ENCODE data around the gene TDO2. TPM values are rescaled to one million over a fixed set of nuclear protein-coding genes. Genes with fewer than 3 reads are reported as not detected.

Gene TDO2
- total and polyA plus RNA-seq, 2 donors from 2014 or later: 0.41 to 1.3 TPM

DNA sequence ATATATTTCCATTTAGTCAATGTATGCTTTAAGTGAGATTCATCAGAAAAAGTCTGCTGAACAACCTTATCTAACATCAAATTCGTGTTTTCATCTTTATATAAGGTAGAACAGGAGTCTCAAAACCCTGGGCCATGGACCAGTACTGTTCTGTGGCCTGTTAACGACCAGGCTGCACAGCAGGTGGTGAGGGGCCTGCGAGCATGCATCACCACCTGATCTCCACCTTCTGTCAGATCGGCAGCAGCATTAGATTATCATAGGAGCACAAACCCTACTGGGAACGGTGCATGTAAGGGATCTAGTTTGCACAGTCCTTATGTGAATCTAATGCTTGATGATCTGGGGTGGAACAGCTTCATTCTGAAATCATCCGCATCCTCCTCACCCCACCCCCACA lies 47.0 kb downstream of the TDO2 start:
- H3K27ac ChIP-seq (ENCODE audit: low read depth in 2 of 2, low read length in 2 of 2): no peak overlapping the region
- no peak for DNase-seq
- H3K36me3 ChIP-seq (ENCODE audit: control insufficient read depth in 2 of 3, insufficient read depth in 3 of 3, low read length in 3 of 3): no peaks in the 10 kb centered on the region
- H3K9me3 ChIP-seq (ENCODE audit: control insufficient read depth in 2 of 3, insufficient read depth in 1 of 3, low read length in 3 of 3): no peaks in the 10 kb centered on the region
- H3K27me3 ChIP-seq (ENCODE audit: control insufficient read depth, insufficient read depth, low read length): no peaks in the 10 kb centered on the region
- TF ChIP-seq, protein P1, sequence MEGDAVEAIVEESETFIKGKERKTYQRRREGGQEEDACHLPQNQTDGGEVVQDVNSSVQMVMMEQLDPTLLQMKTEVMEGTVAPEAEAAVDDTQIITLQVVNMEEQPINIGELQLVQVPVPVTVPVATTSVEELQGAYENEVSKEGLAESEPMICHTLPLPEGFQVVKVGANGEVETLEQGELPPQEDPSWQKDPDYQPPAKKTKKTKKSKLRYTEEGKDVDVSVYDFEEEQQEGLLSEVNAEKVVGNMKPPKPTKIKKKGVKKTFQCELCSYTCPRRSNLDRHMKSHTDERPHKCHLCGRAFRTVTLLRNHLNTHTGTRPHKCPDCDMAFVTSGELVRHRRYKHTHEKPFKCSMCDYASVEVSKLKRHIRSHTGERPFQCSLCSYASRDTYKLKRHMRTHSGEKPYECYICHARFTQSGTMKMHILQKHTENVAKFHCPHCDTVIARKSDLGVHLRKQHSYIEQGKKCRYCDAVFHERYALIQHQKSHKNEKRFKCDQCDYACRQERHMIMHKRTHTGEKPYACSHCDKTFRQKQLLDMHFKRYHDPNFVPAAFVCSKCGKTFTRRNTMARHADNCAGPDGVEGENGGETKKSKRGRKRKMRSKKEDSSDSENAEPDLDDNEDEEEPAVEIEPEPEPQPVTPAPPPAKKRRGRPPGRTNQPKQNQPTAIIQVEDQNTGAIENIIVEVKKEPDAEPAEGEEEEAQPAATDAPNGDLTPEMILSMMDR (IDR thresholded peaks at IDR 0.05; ENCODE audit: borderline replicate concordance, extremely low read depth, insufficient read depth): no peak
- intact Hi-C loops (cut with DNase I): loop anchor here (5.0 kb wide), 1 partner anchor 138 kb away; no protein-coding TSS in a partner anchor
- H3K9ac ChIP-seq (ENCODE audit: low read length in 3 of 3): no peak overlapping the region
- H3K4me1 ChIP-seq (ENCODE audit: control insufficient read depth in 2 of 3, insufficient read depth in 2 of 3, low read depth in 1 of 3, low read length in 3 of 3): no peaks in the 10 kb centered on the region
- H3K4me3 ChIP-seq (ENCODE audit: low read length in 3 of 3): no peak overlapping the region
- FAIRE-seq: no peak

DNA sequence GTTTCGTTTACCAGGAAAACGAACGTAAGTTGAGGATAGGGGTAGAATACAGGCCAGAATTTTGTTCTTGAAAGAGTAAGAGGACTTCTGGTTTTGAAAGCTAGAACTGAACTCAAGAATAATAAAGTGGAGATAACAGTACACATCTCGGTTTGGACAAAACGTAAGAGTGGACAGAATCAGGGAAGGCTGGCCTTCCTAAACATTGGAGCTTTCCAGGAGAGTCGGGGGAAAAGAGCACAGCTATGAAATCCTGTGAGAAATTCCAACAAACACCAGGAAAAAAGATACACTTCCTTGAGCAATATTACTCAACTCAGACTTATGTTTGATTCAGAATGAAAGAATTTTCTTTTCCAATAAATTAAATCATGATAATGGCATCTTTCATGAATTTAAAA lies 49.0 kb downstream of the TDO2 start:
- TF ChIP-seq, protein P1 (IDR thresholded peaks at IDR 0.05; ENCODE audit: borderline replicate concordance, extremely low read depth, insufficient read depth): no peak
- DNase-seq (peak in 2 of 5 donors; percentile 21 to 29), FAIRE-seq (no peak)
- no peaks in the 10 kb centered on the region for H3K4me1 ChIP-seq (ENCODE audit: control insufficient read depth in 2 of 3, insufficient read depth in 2 of 3, low read depth in 1 of 3, low read length in 3 of 3)
- no peaks in the 10 kb centered on the region for H3K36me3 ChIP-seq (ENCODE audit: control insufficient read depth in 2 of 3, insufficient read depth in 3 of 3, low read length in 3 of 3)
- peak overlapping the region in 1 of 2 donors; percentile 48 for H3K27ac ChIP-seq (ENCODE audit: low read depth in 2 of 2, low read length in 2 of 2)
- no peaks in the 10 kb centered on the region for H3K9me3 ChIP-seq (ENCODE audit: control insufficient read depth in 2 of 3, insufficient read depth in 1 of 3, low read length in 3 of 3)
- intact Hi-C loops (cut with DNase I): loop anchor here (5.0 kb wide), 1 partner anchor 140 kb away; no protein-coding TSS in a partner anchor
- H3K9ac ChIP-seq (ENCODE audit: low read length in 3 of 3): peak overlapping the region in 2 of 3 donors; percentile 28 to 47
- H3K4me3 ChIP-seq (ENCODE audit: low read length in 3 of 3): peak overlapping the region in 2 of 3 donors; percentile 9 to 37
- H3K27me3 ChIP-seq (ENCODE audit: control insufficient read depth, insufficient read depth, low read length): no peaks in the 10 kb centered on the region

DNA sequence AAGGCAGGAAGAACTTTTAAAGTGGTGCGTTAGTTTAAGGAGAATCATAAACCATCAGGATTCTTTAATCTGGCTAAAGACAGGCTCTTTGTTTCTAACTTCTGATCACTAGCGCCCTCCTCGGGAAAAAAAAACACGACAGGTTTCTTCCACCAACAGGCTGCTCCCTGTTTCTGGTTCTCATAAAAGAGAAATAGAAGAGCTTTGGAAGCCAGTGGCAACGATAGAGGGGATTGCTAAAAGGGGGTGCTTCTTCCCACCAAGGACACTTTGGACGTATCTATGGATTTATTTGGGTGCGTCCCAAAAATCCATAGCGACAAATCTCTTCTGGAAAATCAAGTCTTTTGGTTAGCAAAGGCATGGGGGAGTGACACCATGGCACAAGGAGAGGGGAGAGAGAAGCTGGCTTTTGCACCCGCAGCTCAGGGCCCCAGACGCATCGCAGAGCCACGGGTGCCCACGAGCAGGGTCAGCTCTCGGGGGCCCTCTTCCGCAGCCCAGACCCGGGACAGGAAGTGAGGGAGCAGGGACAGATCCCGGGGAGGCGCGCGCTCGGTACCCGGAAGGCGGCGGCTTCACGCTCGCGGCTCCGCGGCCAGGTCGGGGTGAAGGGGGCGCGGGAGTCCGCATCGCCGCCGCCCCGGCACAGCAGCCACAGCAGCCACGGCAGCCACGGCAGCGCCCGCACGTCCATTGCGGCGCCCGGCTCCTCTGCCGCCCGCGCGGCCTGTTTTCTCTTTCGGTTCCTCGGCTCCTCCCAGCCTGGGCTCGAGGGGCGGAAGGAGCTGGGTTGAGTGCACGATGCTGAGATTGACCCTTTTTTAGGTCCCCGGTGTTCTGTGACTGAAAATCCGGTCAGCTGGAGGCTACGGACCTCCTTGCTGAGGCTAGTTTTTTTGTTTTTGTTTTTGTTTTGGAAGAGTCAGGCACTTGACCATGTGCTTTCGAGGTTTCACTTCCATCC lies 49.9 kb downstream of the TDO2 start, which contains the start of gene CTSO:
CTSO (minus strand) TSS at position 716 of the 967 bp plus-strand sequence; CDS start at position 697, 19 bp downstream.
- peak; percentile 82 to 95 (median 91) for DNase-seq
- no peaks in the 10 kb centered on the region for H3K4me1 ChIP-seq (ENCODE audit: control insufficient read depth in 2 of 3, insufficient read depth in 2 of 3, low read depth in 1 of 3, low read length in 3 of 3)
- intact Hi-C loops (cut with DNase I): loop anchor here (5.0 kb wide), 1 partner anchor 141 kb away; no protein-coding TSS in a partner anchor
- peak within 1 kb of the TSS; percentile 90 to 98 (median 93) for H3K4me3 ChIP-seq (ENCODE audit: low read length in 3 of 3)
- H3K27ac ChIP-seq (ENCODE audit: low read depth in 2 of 2, low read length in 2 of 2): peak within 1 kb of the TSS; percentile 95 to 99
- H3K27me3 ChIP-seq (ENCODE audit: control insufficient read depth, insufficient read depth, low read length): no peaks in the 10 kb centered on the region
- FAIRE-seq: peak; percentile 90
- H3K36me3 ChIP-seq (ENCODE audit: control insufficient read depth in 2 of 3, insufficient read depth in 3 of 3, low read length in 3 of 3): no peaks in the 10 kb centered on the region
- TF ChIP-seq, protein P1 (IDR thresholded peaks at IDR 0.05; ENCODE audit: borderline replicate concordance, extremely low read depth, insufficient read depth): peak; percentile 54
- H3K9me3 ChIP-seq (ENCODE audit: control insufficient read depth in 2 of 3, insufficient read depth in 1 of 3, low read length in 3 of 3): no peaks in the 10 kb centered on the region
- peak within 1 kb of the TSS; percentile 83 to 98 (median 94) for H3K9ac ChIP-seq (ENCODE audit: low read length in 3 of 3)

Measured in kidney (tissue), 14 donors.